Measurements from ENCODE around the gene SMTN.
"Not testable (repeated sequence)": the region's sequence is repeated elsewhere in the genome, so short reads cannot be mapped to it uniquely, and the experiment has no call there.

Gene SMTN

DNA sequence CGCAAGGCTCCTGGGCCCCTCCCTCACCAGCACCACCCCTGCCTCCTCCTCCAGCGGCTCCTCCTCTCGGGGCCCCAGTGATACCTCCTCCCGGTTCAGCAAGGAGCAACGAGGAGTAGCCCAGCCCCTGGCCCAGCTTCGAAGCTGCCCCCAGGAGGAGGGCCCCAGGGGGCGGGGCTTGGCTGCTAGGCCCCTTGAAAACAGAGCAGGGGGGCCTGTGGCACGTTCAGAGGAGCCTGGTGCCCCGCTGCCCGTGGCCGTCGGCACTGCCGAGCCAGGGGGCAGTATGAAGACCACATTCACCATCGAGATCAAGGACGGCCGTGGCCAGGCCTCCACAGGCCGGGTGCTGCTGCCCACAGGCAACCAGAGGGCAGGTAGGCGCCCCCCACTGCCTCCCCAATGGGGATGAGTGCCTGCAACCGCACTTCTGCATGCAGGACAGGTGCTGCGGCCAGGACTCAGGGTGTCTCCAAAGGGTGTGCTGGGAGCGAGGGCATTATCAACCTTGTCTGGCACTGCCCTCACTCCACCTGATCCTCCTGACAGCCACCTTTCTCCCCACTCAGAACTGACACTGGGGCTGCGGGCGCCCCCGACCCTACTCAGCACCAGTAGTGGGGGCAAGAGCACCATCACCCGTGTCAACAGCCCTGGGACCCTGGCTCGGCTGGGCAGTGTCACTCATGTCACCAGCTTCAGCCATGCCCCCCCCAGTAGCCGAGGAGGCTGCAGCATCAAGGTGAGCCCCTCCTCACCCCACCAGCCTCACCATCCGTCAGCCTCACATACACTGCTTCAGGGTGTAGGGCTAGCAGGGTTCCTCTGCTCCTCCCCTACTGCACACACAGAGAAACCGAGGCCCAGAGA, 10.2 kb downstream of the SMTN start:
- DNase-seq = no peak

DNA sequence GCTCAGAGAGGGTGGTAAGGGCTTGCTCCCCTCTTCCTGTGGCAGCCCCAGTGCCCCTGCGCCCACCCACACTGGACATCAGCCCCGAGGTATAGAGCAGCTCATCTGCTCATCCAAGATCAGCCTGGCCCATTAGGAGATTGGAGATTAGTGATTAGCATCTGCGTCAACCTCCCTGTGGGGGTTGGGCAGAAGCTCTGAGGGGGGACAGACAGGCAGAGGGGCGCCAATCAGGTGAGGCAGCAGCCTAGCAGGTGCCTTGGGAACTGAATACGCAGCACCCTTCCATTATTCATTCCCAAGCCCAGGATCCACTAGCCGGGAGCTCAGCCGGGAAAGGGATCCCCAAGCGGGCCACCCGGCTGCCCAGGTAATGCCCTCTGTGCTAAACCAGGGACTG, 11.0 kb downstream of the SMTN start:
- no peak for DNase-seq

DNA sequence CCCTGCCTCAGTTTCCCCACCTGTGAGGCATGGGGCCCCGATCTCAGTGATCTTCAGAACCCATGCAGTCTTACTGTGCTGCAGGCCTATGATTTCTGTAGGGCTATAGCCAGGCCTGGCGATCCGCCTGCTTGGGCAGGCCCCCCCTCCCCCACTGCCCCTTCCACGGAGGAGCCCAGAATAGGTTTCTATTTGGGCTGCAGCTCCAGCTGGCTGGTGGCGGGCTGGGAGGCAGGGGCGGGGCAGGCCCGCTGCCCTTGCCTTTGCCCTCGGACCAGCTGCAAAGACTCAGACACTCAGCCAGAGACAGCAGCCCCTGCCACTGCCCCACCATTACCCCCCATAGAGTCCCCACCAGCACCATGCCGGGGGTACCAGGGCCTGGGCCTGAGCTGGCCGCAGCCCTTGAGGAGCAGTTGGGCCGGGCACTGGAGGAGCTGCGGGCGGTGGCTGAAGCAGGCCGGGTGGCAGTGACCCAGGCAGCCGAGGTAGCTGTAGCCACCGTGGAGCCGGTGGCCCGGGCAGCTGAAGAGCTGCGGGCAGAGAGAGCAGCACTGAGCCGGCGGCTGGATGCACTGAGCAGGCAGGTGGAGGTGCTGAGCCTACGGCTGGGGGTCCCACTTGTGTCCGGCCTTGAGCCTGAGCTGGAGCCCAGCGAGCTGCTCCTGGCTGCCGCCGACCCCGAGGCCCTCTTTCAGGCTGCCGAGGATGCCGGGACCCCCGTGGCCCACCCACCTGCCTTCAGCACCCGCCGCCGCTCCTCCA, 12.2 kb downstream of the SMTN start:
- DNase-seq = no peak

DNA sequence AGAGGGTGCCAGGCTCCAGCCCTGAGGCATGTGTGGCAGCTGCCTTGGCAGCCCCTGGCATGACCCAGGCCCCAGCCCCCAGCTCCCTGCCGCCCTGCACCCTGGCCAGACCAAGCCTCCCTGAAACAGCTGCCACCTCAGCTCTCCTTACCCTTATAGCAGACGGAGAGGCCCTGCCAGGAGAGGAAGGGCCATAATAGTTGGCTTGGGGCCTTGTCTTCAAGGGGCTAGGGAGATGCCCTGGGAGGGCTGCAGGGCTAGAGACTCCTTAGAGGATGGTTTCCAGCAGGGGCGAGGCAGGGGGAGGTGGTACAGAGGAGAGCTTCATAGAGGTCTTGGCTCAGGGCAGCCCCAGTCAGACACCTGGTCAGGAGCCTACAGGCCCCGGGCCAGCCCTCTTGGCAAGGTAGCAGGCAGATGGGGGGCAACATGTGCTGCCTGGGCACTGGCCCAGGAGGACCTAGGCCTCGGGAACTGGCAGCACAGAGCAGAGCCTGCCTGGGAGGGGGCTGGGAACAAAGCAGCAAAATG, 13.0 kb downstream of the SMTN start:
- DNase-seq = no peak

DNA sequence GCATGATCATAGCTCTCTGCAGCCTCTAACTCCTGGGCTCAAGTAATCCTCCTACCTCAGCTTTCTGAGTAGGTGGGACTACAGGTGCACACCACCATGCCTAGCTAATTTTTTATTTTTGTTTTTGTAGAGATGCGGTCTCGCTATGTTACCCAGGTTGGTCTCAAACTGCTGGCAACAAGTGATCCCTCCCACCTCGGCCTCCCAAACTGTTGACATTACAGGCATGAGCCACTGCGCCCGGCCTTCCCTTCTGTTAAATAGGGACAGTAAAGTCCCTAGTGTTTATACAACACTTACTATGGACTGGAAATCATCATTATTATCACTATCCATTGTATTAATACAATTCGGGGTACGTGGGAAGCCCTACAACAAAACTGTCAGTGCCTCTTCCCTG, 13.6 kb downstream of the SMTN start:
- DNase-seq = no peak

DNA sequence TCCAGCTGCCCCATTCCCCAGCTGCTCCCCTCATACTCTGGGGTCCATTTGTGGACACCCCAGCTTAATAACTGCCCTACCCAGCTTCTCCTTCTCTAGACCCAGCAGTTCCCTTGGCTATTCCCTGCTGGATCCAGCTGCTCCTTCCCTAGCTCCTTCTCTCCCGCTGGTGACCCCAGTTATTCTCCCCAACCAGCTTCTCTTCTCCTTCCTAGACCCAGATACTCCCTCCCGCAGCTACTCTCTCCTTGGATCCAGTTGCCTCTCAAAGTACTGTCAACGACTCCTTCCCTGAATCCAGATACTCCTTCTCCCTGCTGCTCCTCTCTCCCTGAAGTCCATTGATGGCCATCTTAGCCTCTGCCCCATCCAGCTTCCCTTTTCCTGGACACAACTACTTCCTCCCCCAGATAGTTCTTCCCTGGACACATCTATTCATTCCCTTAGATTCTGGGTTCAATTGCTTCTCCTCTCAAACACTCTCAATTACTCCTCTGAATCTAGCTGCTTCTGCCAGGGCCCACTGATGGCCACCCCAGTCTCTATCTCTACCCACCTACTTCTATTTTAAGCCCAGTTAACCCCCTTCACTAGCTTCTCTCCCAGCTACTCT, 14.6 kb downstream of the SMTN start:
- DNase-seq = no peak

DNA sequence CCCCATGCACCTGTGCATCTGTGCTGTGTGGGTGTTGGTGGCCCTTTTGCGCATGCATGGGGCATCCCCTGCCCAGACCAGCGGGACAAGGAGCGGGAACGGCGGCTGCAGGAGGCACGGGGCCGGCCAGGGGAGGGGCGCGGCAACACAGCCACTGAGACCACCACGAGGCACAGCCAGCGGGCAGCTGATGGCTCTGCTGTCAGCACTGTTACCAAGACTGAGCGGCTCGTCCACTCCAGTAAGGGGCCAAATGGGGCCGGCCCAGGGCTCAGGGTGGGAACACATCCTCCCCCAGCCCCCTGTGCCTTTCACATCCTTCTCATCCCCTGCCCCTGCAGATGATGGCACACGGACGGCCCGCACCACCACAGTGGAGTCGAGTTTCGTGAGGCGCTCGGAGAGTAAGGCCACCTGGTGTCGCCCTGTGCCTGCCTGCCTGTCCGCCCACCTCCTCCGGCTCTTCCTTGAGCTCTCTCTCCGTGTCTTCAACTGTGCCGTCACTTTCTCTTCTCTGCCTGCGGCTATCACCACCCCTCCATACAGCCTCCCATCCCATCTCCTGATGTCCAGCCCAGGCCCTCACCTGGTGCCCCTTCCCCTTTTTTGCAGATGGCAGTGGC, 15.7 kb downstream of the SMTN start:
- no peak for DNase-seq

DNA sequence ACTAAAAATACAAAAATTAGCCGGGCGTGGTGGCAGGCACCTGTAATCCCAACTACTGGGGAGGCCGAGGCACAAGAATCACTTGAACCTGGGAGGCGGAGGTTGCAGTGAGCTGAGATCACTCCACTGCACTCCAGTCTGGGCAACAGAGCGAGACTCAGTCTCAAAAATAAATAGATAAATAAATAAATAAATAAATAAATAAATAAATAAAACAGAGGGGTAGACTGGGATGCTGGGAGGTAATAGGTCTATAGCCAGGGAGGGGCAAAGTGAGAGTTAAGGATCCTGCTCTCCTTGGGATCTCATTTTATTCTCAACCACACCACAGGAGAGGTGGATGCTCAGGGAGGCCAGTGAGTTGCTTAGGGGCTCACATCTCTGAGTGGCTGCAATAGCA, 16.4 kb downstream of the SMTN start:
- DNase-seq = not testable (repeated sequence)

DNA sequence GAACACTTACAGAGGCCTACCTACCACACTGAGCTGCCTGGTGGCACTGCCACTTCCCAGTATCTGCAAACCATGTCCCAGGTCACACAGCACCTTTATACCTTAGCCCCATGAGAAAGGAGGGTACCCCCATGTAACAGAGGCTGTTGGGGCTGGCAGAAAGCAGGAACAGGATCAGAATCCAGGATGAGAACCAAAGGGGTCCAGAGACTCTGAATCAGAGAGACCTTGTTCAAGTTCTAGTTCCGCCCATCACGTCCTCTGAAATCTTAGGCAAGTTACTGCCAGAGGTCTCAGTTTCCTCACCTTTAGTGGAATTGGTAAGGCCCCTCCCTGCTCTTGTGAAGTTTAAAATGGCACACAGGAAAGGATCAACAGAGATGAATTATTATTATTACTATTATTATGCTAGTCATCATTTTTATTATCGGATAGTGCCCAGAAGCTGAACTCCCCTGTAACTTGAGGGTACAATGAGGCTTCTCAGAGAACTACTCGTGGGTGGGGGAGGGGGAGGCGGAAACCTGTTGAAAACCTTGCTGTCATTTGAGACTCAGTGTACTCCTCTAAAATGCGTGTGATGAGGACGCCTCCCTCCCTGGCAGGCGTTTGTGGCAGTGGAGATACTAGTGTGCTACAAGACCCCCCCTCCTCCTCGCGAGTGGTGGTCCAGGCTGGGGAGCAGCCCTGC, 17.0 kb downstream of the SMTN start:
- no peak for DNase-seq

DNA sequence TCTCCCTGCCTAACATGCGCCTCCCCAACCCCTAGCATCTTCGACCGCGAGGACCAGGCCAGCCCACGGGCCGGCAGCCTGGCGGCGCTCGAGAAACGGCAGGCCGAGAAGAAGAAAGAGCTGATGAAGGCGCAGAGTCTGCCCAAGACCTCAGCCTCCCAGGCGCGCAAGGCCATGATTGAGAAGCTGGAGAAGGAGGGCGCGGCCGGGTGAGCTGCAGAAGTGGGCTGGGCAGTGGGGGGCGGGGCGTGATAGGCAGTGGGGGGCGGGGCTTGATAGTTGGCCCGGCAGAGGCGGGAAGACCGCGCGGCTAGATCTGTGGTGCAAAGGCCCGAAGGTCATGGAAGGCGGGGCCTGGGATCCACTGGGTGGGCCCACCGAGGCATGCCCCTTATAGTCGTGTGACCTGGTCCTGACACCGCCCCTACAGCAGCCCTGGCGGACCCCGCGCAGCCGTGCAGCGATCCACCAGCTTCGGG, 17.6 kb downstream of the SMTN start:
- no peak for DNase-seq

DNA sequence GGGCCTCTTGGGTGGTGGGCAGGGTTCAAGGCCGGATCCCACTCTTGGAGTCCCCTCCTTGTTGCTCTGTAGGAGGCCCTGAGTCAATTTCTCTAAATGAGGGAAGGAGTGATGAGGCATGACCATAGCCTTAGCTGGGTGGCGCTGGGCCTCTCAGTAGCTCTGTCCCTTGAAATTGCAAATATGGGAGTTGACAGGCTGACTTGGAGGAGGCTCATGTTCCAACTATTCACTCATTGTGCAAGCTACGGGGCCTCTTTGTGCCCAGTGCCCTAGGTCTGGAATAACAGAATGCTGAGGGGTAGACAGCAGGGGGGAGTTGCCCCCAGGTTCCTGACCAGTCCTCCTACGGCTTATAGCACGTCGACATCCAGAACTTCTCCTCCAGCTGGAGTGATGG, 18.3 kb downstream of the SMTN start:
- DNase-seq = no peak

DNA sequence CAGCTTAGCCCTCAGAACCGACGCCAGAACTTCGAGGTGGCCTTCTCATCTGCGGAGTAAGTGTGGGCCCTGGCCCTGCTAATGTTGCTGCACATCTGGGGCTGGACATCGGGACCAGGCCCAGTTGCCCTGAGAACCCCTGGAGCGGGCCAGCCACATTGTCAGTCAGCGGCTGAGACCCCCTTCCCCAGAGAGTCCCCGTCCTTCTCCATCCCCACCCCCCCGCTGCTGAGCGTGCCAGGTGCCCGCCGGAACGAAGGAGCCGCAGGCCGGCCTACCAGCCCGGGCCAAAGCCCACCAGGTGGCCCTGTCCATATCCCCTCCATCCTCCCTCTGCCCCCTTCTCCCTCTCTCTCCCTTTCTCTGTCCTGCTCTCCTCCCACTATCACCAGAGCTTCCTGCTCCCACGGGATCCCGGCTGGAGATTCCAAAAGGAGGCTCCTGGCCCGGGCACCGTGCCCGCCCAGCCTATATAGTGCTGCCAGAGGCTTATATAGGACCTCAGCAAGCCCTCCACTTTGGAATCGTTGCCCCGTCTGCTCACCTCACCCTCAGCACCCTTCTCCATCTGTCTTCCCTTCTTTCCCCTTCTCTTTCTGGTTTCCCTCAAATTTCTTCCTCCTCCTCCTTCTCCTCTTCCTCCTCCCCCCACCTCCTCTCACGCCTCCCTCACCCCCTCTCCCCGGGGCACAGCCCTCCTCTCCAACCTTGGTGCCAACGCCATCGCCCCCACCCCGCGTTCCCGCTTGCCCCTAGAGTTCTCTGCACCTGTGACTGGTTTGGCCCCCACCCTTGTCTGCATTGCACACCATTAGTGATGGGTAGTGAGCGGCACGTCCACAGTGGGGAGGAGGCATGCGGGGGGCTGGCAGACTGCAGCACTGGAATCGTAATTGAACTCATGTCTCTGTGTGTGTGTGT, 19.0 kb downstream of the SMTN start:
- no peak for DNase-seq

DNA sequence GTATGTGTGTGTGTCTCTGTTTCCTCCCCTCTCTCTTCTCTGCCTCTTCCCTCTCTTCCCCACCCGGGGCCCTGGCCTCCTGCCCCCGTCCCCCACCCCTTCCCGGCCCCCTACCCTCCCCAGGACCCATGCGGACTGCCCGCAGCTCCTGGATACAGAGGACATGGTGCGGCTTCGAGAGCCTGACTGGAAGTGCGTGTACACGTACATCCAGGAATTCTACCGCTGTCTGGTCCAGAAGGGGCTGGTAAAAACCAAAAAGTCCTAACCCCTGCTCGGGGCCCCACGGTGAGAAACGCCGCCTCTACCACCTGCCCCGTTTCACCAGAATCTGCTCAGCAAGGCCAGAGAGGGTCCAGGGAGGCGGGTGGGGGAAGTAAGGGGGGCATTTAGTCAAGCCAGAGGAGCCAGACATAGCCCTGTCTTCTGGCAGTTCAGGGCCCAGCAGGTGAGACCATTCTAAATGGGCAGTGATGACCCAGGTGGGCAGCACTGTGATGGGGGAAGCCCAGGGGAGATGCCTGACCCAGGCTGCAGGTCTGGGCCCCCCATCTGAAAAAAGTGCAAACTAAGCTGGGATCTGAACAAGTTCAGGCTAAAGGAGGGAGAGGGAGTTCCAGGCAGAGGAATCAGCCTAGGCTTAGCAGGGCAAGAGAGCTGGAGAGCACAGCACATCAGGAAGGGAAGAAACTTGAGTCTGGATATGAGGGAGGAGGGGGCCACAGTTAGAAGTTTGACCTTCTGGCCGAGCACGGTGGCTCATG, 19.8 kb downstream of the SMTN start:
- no peak for DNase-seq

DNA sequence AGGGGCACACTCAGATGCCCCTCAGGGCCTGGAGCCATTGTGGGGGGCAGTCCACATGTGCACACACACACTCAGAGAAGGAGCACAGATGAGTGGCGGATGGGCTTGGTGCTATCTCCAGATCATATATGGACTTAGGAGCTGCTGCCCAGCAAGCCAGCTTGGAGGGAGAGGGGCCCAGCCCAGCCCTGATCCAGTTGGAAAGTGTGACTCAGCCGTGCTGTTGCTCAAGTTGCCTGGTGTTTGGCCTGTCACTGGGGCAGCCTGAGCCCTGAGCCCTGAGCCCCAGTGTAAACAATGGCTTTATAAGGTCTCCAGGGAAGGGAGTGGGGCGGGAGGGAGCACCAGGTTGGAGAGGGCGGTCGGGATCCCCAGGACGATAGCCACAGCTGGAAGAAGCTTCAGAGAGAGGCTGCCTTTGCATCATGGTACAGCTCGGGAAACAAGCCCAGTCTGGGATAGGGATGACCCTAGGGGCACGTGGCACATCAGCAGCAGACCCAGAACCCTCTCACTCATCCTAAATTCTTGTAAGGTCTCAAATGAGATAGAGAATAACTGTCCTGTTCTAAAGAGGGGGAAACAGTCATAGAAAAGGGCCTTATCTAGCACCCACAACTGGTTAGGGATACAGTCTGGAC, 21.4 kb downstream of the SMTN start:
- no peak for DNase-seq

DNA sequence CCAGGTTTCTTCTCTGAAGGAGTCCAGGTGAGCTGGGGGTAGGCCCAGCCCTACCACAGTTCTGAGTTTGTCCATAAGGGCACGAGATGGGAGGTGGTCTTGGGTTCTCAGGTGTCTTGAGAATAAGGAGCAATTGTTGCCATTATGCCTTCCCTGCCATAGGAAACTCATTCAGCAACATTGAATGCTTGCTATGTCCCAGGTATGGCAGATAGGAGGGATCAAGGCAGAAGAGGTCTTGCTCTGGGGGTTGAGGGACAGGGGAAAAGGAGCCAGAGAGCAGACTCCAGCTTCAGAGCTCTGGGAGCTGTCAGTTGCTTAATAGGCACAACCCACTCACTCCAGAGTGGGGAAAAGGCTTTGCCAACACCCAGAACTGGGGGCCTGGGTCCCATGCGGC, 22.0 kb downstream of the SMTN start:
- no peak for DNase-seq

DNA sequence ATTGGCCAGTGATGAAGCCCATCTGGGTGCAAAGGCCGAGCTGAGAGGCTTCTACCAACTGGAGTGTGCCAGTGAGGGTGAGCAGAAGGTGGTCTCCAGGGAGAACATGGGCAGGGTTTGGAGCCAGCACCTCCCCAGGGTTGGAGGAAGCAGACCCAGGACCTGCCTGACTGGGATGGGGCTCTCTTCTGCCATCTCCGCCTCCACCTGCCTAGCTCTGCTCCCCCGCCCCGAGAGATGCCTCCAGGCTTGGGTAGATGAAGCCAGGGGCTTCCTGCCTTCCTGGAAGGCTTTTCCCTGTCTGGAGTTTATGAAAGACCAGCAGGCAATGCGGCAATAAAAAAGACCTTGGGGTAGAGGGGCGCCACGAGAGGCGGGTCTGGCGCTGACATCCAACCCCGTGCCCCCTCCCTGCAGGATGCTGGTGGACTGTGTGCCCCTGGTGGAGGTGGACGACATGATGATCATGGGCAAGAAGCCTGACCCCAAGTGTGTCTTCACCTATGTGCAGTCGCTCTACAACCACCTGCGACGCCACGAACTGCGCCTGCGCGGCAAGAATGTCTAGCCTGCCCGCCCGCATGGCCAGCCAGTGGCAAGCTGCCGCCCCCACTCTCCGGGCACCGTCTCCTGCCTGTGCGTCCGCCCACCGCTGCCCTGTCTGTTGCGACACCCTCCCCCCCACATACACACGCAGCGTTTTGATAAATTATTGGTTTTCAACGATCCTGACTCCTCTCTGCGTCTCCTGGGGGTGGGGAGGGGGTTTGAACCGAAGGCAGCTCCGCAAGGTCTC, 23.0 kb downstream of the SMTN start:
- DNase-seq = no peak

DNA sequence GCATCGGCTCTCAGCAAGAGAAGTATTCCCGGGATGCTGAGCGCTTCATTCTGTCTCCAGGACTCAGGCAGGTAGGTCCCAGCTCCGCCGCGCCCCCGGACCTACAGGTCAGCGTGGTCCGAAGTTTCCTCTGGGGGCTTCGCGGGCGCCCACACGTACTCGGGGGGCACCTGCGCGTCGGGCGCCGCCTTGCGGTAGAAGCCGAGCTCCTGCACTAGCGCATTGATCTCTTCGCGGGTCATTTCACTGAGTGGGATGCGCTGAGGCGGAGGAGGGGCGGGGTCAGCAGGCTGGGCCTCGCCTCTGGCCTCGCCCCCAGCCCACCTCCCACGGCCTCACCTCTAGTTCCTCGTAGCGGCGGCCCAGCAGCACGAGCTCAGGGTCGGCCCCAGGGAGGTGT, 23.8 kb downstream of the SMTN start:
- no peak for DNase-seq

DNA sequence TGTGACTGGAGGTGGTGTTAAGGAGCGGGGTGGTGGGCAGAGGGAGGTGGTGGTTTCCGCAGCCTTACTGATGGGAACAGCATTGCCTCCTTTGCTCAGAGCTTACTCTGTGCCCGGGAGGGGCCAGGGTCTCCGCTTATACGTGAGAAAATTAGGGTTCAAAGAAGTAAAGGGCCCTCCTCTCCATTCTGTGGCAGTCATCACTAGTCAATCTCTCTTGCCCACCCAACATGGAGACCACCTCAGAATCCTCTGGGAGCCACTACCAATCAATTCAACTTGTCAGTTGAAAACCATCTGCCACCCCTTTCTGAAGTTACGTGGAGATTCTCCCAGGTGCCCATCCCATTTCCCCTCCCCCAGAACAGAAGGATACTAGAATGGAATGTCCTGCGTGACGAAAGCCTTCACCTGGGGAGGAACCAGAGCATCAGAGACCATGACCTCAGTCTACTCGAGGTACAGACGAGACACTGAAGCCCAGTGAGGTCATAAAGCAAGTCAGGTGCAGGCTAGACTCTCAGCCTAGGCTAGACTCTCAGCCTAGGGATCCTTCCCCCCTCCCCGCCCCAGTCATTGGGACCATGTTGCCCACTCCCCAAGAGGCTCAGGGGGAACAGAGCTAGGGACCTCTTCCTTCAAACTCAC, 24.3 kb downstream of the SMTN start:
- DNase-seq = no peak

All from NCI-H345 (cell line).